H9 (cell line): ENCODE results near the gene MAST4. TPM values are rescaled to one million over a fixed set of nuclear protein-coding genes. Genes with fewer than 3 reads are reported as not detected.

ENCODE experiments used
- DNase-seq: peaks from one replicate; pipeline ENCODE4 v3.0.0-alpha.2; 2017
- H2AFZ ChIP-seq: one replicate; pipeline ENCODE4 v1.6.1; 2013; ENCODE audit warnings: mild to moderate bottlenecking, low read length, control low read depth, moderate library complexity
- H2AK5ac ChIP-seq: 2 replicates; pipeline ENCODE4 v1.6.1; 2013; ENCODE audit warnings: low read length, control low read depth, mixed read lengths; ENCODE audit not compliant: insufficient read length
- H2BK120ac ChIP-seq: one replicate; pipeline ENCODE4 v1.6.1; 2013; ENCODE audit warnings: low read depth, mild to moderate bottlenecking, low read length, control low read depth, inconsistent platforms; ENCODE audit not compliant: poor library complexity, severe bottlenecking
- H2BK12ac ChIP-seq: 2 replicates; pipeline ENCODE4 v1.6.1; 2013; ENCODE audit warnings: low read length, control low read depth, mixed read lengths, low read depth; ENCODE audit not compliant: insufficient read length
- H2BK15ac ChIP-seq: 2 replicates; pipeline ENCODE4 v1.6.1; 2013; ENCODE audit warnings: low read depth, low read length, control low read depth
- H2BK20ac ChIP-seq: one replicate; pipeline ENCODE4 v1.6.1; 2013; ENCODE audit warnings: low read depth, mild to moderate bottlenecking, low read length, control low read depth, inconsistent platforms; ENCODE audit not compliant: poor library complexity, severe bottlenecking
- H2BK5ac ChIP-seq: 2 replicates; pipeline ENCODE4 v1.6.1; 2013; ENCODE audit warnings: low read length, control low read depth, mixed read lengths; ENCODE audit not compliant: insufficient read length
- H3K14ac ChIP-seq: 2 replicates; pipeline ENCODE4 v1.6.1; 2013; ENCODE audit warnings: low read length, control low read depth; ENCODE audit not compliant: insufficient read depth
- H3K18ac ChIP-seq: 2 replicates; pipeline ENCODE4 v1.6.1; 2013; ENCODE audit warnings: low read depth, mild to moderate bottlenecking, mixed read lengths, low read length, control low read depth; ENCODE audit not compliant: insufficient read length
- H3K23ac ChIP-seq: 2 replicates; pipeline ENCODE4 v1.6.1; 2013; ENCODE audit warnings: low read length, control low read depth, mixed read lengths, low read depth; ENCODE audit not compliant: insufficient read length
- H3K23me2 ChIP-seq: 2 replicates; pipeline ENCODE4 v1.6.1; 2013; ENCODE audit warnings: low read depth, mild to moderate bottlenecking, mixed read lengths, low read length, control low read depth; ENCODE audit not compliant: insufficient read length, poor library complexity, severe bottlenecking
- H3K27ac ChIP-seq: 2 replicates; pipeline ENCODE4 v1.5.1; 2013; ENCODE audit warnings: low read length, control low read depth, mixed read lengths, low read depth; ENCODE audit not compliant: insufficient read length
- H3K27me3 ChIP-seq: 2 replicates; pipeline ENCODE4 v1.6.1; 2013; ENCODE audit warnings: low read length, control low read depth, inconsistent platforms; ENCODE audit not compliant: insufficient read depth
- H3K4ac ChIP-seq: 2 replicates; pipeline ENCODE4 v1.6.1; 2013; ENCODE audit warnings: low read depth, mild to moderate bottlenecking, control low read depth, inconsistent platforms, low read length, moderate library complexity
- H3K4me1 ChIP-seq: 2 replicates; pipeline ENCODE4 v1.6.1; 2013; ENCODE audit warnings: low read length, control low read depth, inconsistent platforms; ENCODE audit not compliant: insufficient read depth
- H3K4me2 ChIP-seq: 2 replicates; pipeline ENCODE4 v1.6.1; 2013; ENCODE audit warnings: low read length, control low read depth, mixed read lengths; ENCODE audit not compliant: insufficient read length, insufficient read depth
- H3K56ac ChIP-seq: 2 replicates; pipeline ENCODE4 v1.6.1; 2013; ENCODE audit warnings: low read depth, mild to moderate bottlenecking, mixed read lengths, low read length, control low read depth; ENCODE audit not compliant: insufficient read length
- H3K79me1 ChIP-seq: 2 replicates; pipeline ENCODE4 v1.6.1; 2013; ENCODE audit warnings: low read depth, mild to moderate bottlenecking, moderate library complexity, low read length, control low read depth, inconsistent platforms; ENCODE audit not compliant: insufficient read depth, poor library complexity, severe bottlenecking
- H3K79me2 ChIP-seq: 2 replicates; pipeline ENCODE4 v1.6.1; 2013; ENCODE audit warnings: low read length, control low read depth, inconsistent platforms; ENCODE audit not compliant: insufficient read depth
- H3K9ac ChIP-seq: 2 replicates; pipeline ENCODE4 v1.6.1; 2013; ENCODE audit warnings: low read length, control low read depth, mixed read lengths; ENCODE audit not compliant: insufficient read length; ENCODE audit errors: extremely low read depth
- H3K9me3 ChIP-seq: one replicate; pipeline ENCODE4 v1.6.1; 2013; ENCODE audit warnings: low read depth, low read length, inconsistent platforms; ENCODE audit not compliant: control insufficient read depth
- H3T11ph ChIP-seq: one replicate; pipeline ENCODE4 v1.6.1; 2013; ENCODE audit warnings: mild to moderate bottlenecking, low read length, control low read depth, inconsistent platforms
- H4K20me1 ChIP-seq: one replicate; pipeline ENCODE4 v1.6.1; 2013; ENCODE audit not compliant: control insufficient read depth, insufficient read length, insufficient read depth
- H4K5ac ChIP-seq: 2 replicates; pipeline ENCODE4 v1.6.1; 2013; ENCODE audit warnings: low read depth, mild to moderate bottlenecking, mixed read lengths, low read length, control low read depth; ENCODE audit not compliant: insufficient read length
- H4K8ac ChIP-seq: replicated peaks from 2 replicates; pipeline ENCODE4 v1.6.1; 2013; ENCODE audit warnings: low read length, control low read depth, mixed read lengths, low read depth; ENCODE audit not compliant: insufficient read length
- H4K91ac ChIP-seq: 2 replicates; pipeline ENCODE4 v1.6.1; 2013; ENCODE audit warnings: low read depth, mild to moderate bottlenecking, moderate library complexity, mixed read lengths, low read length, control low read depth; ENCODE audit not compliant: insufficient read length
- H3K27ac Mint-ChIP-seq, 3 experiments: 2 replicates in 2 of 3; 3 replicates in 1 of 3; pipeline ENCODE4 v1.8.0; 2020 to 2021; ENCODE audit warnings: mixed read lengths in 3 of 3, mild to moderate bottlenecking in 1 of 3, moderate library complexity in 1 of 3
- H3K27me3 Mint-ChIP-seq: 2 replicates; pipeline ENCODE4 v1.8.0; 2021; ENCODE audit warnings: low read depth, mild to moderate bottlenecking, moderate library complexity, mixed read lengths
- H3K36me3 Mint-ChIP-seq, 3 experiments: 2 replicates in 2 of 3; 3 replicates in 1 of 3; pipeline ENCODE4 v1.8.0; 2020 to 2021; ENCODE audit warnings: low read depth in 3 of 3, mixed read lengths in 3 of 3; ENCODE audit not compliant: insufficient read depth in 1 of 3
- H3K4me1 Mint-ChIP-seq, 2 experiments: 2 replicates each; pipeline ENCODE4 v1.8.0; 2020; ENCODE audit warnings: mixed read lengths in 2 of 2
- H3K4me3 Mint-ChIP-seq, 2 experiments: 2 replicates in 1 of 2; 3 replicates in 1 of 2; pipeline ENCODE4 v1.8.0; 2020 to 2021; ENCODE audit warnings: mild to moderate bottlenecking in 2 of 2, mixed read lengths in 2 of 2, moderate library complexity in 1 of 2
- H3K9me3 Mint-ChIP-seq, 2 experiments: 2 replicates in 1 of 2; 3 replicates in 1 of 2; pipeline ENCODE4 v1.8.0; 2020; ENCODE audit warnings: mild to moderate bottlenecking in 2 of 2, mixed read lengths in 2 of 2, moderate library complexity in 1 of 2
- WGBS: extraction: QIAGEN DNeasy Blood & Tissue Kit; methylation state at CpG from one replicate; pipeline ENCODE4 v1.1.7; 2013; ENCODE audit warnings: missing lambda C conversion rate, low lambda C conversion rate, mixed read lengths; ENCODE audit not compliant: insufficient read length; ENCODE audit errors: extremely low coverage; 5-methylcytosine and 5-hydroxymethylcytosine counted together
- total RNA-seq: library from RNA; stranded (reverse); gene quantifications from 2 replicates; pipeline ENCODE4 v1.2.1, GENCODE V29; 2021
- TF ChIP-seq, protein P1 (sequence below): fragments of 200-600 bp; sonication (generic); conservative IDR thresholded peaks from 3 replicates; pipeline ENCODE4 v1.8.0; 2021; ENCODE audit warnings: antibody characterized with exemption, mild to moderate bottlenecking

Gene MAST4
- total RNA-seq, 1 experiment from 2014 or later: 3.7 TPM

GRCh38 chr5:66722686-66723085 is 126.5 kb downstream of the MAST4 start:
- Histone ChIP-seq H4K91ac (no peak overlapping the region), H3K56ac (no peak overlapping the region), H3T11ph (no peak overlapping the region), H3K23me2 (no peaks in the 10 kb centered on the region), H2AFZ (no peak overlapping the region), H3K14ac (no peak overlapping the region), H4K8ac (no peak overlapping the region), H3K18ac (no peak overlapping the region), H4K5ac (no peak overlapping the region), H2BK120ac (no peak overlapping the region), H2BK15ac (no peak overlapping the region), H2BK20ac (no peak overlapping the region), H2BK5ac (no peak overlapping the region), H3K9ac (no peak overlapping the region), H2AK5ac (no peak overlapping the region), H3K4me1 (no peaks in the 10 kb centered on the region; the same call in 1 of the 2 replicates), H3K27me3 (no peaks in the 10 kb centered on the region), H3K23ac (no peak overlapping the region), H3K79me1 (no peaks in the 10 kb centered on the region), H3K79me2 (no peaks in the 10 kb centered on the region), H3K4me2 (no peak overlapping the region), H3K27ac (no peak overlapping the region), H2BK12ac (no peak overlapping the region), H3K4ac (no peak overlapping the region), H4K20me1 (no peaks in the 10 kb centered on the region), H3K9me3 (no peaks in the 10 kb centered on the region)
- Mint-ChIP-seq H3K4me3 (no peak overlapping the region), H3K27me3 (peaks cover 19% of the 10 kb centered on the region), H3K27ac (no peak overlapping the region), H3K36me3 (no peaks in the 10 kb centered on the region), H3K9me3 (no peaks in the 10 kb centered on the region), H3K4me1 (peaks cover 10 to 14% of the 10 kb centered on the region in 2 experiments)
- no CpG with 5 or more reads among the region's 4 CpGs for WGBS
- TF ChIP-seq, protein P1, sequence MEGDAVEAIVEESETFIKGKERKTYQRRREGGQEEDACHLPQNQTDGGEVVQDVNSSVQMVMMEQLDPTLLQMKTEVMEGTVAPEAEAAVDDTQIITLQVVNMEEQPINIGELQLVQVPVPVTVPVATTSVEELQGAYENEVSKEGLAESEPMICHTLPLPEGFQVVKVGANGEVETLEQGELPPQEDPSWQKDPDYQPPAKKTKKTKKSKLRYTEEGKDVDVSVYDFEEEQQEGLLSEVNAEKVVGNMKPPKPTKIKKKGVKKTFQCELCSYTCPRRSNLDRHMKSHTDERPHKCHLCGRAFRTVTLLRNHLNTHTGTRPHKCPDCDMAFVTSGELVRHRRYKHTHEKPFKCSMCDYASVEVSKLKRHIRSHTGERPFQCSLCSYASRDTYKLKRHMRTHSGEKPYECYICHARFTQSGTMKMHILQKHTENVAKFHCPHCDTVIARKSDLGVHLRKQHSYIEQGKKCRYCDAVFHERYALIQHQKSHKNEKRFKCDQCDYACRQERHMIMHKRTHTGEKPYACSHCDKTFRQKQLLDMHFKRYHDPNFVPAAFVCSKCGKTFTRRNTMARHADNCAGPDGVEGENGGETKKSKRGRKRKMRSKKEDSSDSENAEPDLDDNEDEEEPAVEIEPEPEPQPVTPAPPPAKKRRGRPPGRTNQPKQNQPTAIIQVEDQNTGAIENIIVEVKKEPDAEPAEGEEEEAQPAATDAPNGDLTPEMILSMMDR: no peak
- DNase-seq: no peak
